ENCODE measurements around the gene EXOC3L1. TPM values are rescaled to one million over a fixed set of nuclear protein-coding genes. Genes with fewer than 3 reads are reported as not detected.

The EXOC3L1 gene
- total and polyA plus RNA-seq, 2 of the 13 experiments (the other 11 are each of a cell fraction or from before 2014, with no cell fraction given) = 0.12 TPM; not detected in 1

GRCh38 chr16:67158637-67159600, 31.0 kb downstream of the EXOC3L1 start:
- intact Hi-C loops (cut with micrococcal nuclease; ENCODE audit: unreplicated experiment) = loop anchor here (5.0 to 10.0 kb wide), 2 partner anchors 202 to 264 kb away; no protein-coding TSS in a partner anchor
- TSS peak; percentile 59 for BruUV-seq (replicated peaks)
- TF ChIP-seq MZF1 (CRISPR knock-in tag; IDR thresholded peaks at IDR 0.05; ENCODE audit: borderline replicate concordance) = no peak
- no peak for TF ChIP-seq NR2F6 (IDR thresholded peaks at IDR 0.05)
- TF ChIP-seq NR2F6 (CRISPR knock-in tag; IDR thresholded peaks at IDR 0.05) = no peak
- TF ChIP-seq PATZ1 (CRISPR knock-in tag; IDR thresholded peaks at IDR 0.05) = peak; percentile 52; the same call in 1 of the 2 replicates
- peak; percentile 50; the same call in 1 of the 2 replicates for TF ChIP-seq ZNF550 (CRISPR knock-in tag; IDR thresholded peaks at IDR 0.05; ENCODE audit: borderline replicate concordance)
- no peak for TF ChIP-seq ZNF33A (CRISPR knock-in tag; IDR thresholded peaks at IDR 0.05; ENCODE audit: borderline replicate concordance)
- no peak for TF ChIP-seq RBM39 (IDR thresholded peaks at IDR 0.05; ENCODE audit: low read depth, low read length, poor library complexity, severe bottlenecking)
- no peak for TF ChIP-seq ZSCAN20 (CRISPR knock-in tag; IDR thresholded peaks at IDR 0.05; ENCODE audit: borderline replicate concordance)
- TF ChIP-seq BRCA1 (CRISPR knock-in tag; IDR thresholded peaks at IDR 0.05) = no peak
- no peak; the same call in 1 of the 2 replicates for TF ChIP-seq BHLHE40 (IDR thresholded peaks at IDR 0.05; ENCODE audit: low read length)
- TF ChIP-seq ZBTB7B (CRISPR knock-in tag; IDR thresholded peaks at IDR 0.05) = peak; percentile 18; the same call in 1 of the 2 replicates
- TF ChIP-seq ELK4 (CRISPR knock-in tag; IDR thresholded peaks at IDR 0.05; ENCODE audit: borderline replicate concordance) = no peak
- TF ChIP-seq NFE2 (CRISPR knock-in tag; IDR thresholded peaks at IDR 0.05) = no peak
- no peak for TF ChIP-seq CHCHD3 (CRISPR knock-in tag; IDR thresholded peaks at IDR 0.05)
- no peak; the same call in 1 of the 2 replicates for TF ChIP-seq ZGPAT (CRISPR knock-in tag; IDR thresholded peaks at IDR 0.05)
- TF ChIP-seq RFXANK (CRISPR knock-in tag; IDR thresholded peaks at IDR 0.05) = no peak
- no peak for TF ChIP-seq TMF1 (CRISPR knock-in tag; IDR thresholded peaks at IDR 0.05; ENCODE audit: low read depth)
- no peak for TF ChIP-seq MLX (CRISPR knock-in tag; IDR thresholded peaks at IDR 0.05)
- no peak for TF ChIP-seq ZKSCAN8 (CRISPR knock-in tag; IDR thresholded peaks at IDR 0.05; ENCODE audit: borderline replicate concordance)

More at GRCh38 chr16:67158637-67159600, 31.0 kb downstream of the EXOC3L1 start:
- Histone ChIP-seq H3K27me3 (ENCODE audit: control insufficient read depth in 1 of 2, insufficient read depth in 2 of 2, low read length in 2 of 2) (peaks cover 4% of the 10 kb centered on the region in 2 experiments; a peak in 2 of 5 replicates), H3K9me3 (ENCODE audit: low read length) (no peaks in the 10 kb centered on the region), H3K4me3 (replicated peaks in 1 of 3; ENCODE audit: insufficient read depth in 1 of 3, low read depth in 2 of 3, low read length in 3 of 3) (peak overlapping the region; percentile 91 to 94 (median 93)), H3K4me1 (ENCODE audit: insufficient read depth, low read length) (peaks cover 46% of the 10 kb centered on the region), H4K20me1 (ENCODE audit: insufficient read depth, low read length) (no peaks in the 10 kb centered on the region), H3K79me2 (ENCODE audit: insufficient read depth, low read length) (no peaks in the 10 kb centered on the region), H3K36me3 (replicated peaks in 1 of 2; ENCODE audit: control insufficient read depth in 1 of 2, insufficient read depth in 2 of 2, low read length in 2 of 2) (no peaks in the 10 kb centered on the region), H3K9ac (ENCODE audit: insufficient read depth, low read depth, low read length) (peak overlapping the region; percentile 73), H2AFZ (ENCODE audit: low read length) (no peak overlapping the region), H3K4me2 (ENCODE audit: low read depth, low read length) (peak overlapping the region; percentile 94), H3K27ac (ENCODE audit: extremely low read length, insufficient read depth, low read length) (no peak overlapping the region)
- DNase-seq (ENCODE audit: low spot score) (peak; percentile 48), ATAC-seq (peak; percentile 7), FAIRE-seq (no peak)
- ChIA-PET POLR2A (interaction anchor here (0.7 to 5.7 kb wide), 5 partner anchors 9 to 138 kb away, joined by 3 to 54 read pairs (median 10); partner anchors contain the start of genes B3GNT9, NOL3 and PHAF1), CTCF (ENCODE audit: low intra/inter-chr PET ratio, low total read pairs) (interaction anchor here (1.1 to 1.5 kb wide), 3 partner anchors 11 to 181 kb away, joined by 3 to 7 read pairs (median 4); partner anchors contain the start of gene NOL3)
- in situ Hi-C loops (cut with HindIII; ENCODE audit: extremely low pct_ligation_motif_present, low pct_unique_long_range_greater_than_20kb) = loop anchor here (5.0 kb wide), 2 partner anchors 142 to 182 kb away; no protein-coding TSS in a partner anchor
- 13% methylated on average over 24 of the region's 34 CpGs for WGBS (ENCODE audit: low lambda C conversion rate)

All from HepG2 (cell line).